LNCaP clone FGC (cell line): Measurements from ENCODE around the gene TPT1.
A peak's percentile ranks its signal among the peaks of the same experiment; 100 is the strongest.

Experiments used
- DNase-seq: peaks from one replicate; pipeline ENCODE4 v3.0.0-alpha.2; 2011; ENCODE audit warnings: low read depth
- H3K4me3 ChIP-seq: 2 replicates; pipeline ENCODE4 v1.5.1; 2011; ENCODE audit warnings: mild to moderate bottlenecking, low read depth, low read length, control low read depth
- CTCF ChIP-seq: IDR thresholded peaks from 2 replicates; pipeline ENCODE4 v1.5.1; 2012; ENCODE audit warnings: mild to moderate bottlenecking; ENCODE audit not compliant: control insufficient read depth, insufficient read depth; ENCODE audit errors: extremely low read depth

The TPT1 gene

GRCh38 chr13:45341799-45342500 lies 967 bp upstream of the TPT1 start:
- no peak for TF ChIP-seq CTCF

GRCh38 chr13:45340422-45341033 lies 455 bp downstream of the TPT1 start:
- peak overlapping the region; percentile 84 for H3K4me3 ChIP-seq
- DNase-seq, result peak; percentile 85
- peak; percentile 15; the same call in 1 of the 2 replicates for TF ChIP-seq CTCF

More at GRCh38 chr13:45341799-45342500, 967 bp upstream of the TPT1 start:
- H3K4me3 ChIP-seq, result peak overlapping the region; percentile 84
- no peak for DNase-seq

- no peak for DNase-seq
- H3K4me3 ChIP-seq, result peak overlapping the region; percentile 84
- TF ChIP-seq CTCF, result no peak
Observed at GRCh38 chr13:45339867-45340266, 1.1 kb downstream of the TPT1 start.

GRCh38 chr13:45339399-45339798 lies 1.6 kb downstream of the TPT1 start:
- H3K4me3 ChIP-seq, result peak overlapping the region; percentile 84
- TF ChIP-seq CTCF, result no peak
- DNase-seq, result no peak

GRCh38 chr13:45337803-45338202 lies 3.2 kb downstream of the TPT1 start:
- DNase-seq, result no peak
- H3K4me3 ChIP-seq, result no peak overlapping the region
- TF ChIP-seq CTCF, result no peak

- TF ChIP-seq CTCF, result no peak
- H3K4me3 ChIP-seq, result no peak overlapping the region
- DNase-seq, result no peak
Observed at GRCh38 chr13:45337395-45337794, 3.6 kb downstream of the TPT1 start.
